ENCODE results near the gene SLC17A7. TPM values are rescaled to one million over a fixed set of nuclear protein-coding genes. Genes with fewer than 3 reads are reported as not detected.
"Not testable (repeated sequence)": the region's sequence is repeated elsewhere in the genome, so short reads cannot be mapped to it uniquely, and the experiment has no call there.

The SLC17A7 gene
- total RNA-seq, 1 donor from 2014 or later, result 0.16 TPM

- Mint-ChIP-seq H3K4me1 (ENCODE audit: low read depth) (peaks cover 5% of the 10 kb centered on the region), H3K27me3 (ENCODE audit: low read depth) (no peaks in the 10 kb centered on the region), H3K9me3 (no peaks in the 10 kb centered on the region), H3K27ac (no peak overlapping the region), H3K36me3 (ENCODE audit: low read depth) (peaks cover 12% of the 10 kb centered on the region), H3K4me3 (ENCODE audit: low read depth) (no peak overlapping the region)
- no peak for DNase-seq (ENCODE audit: low spot score)
- intact Hi-C loops (cut with micrococcal nuclease), result no loop called here
These were observed 22.8 kb upstream of the SLC17A7 start for GRCh38 chr19:49463960-49464740.

DNA sequence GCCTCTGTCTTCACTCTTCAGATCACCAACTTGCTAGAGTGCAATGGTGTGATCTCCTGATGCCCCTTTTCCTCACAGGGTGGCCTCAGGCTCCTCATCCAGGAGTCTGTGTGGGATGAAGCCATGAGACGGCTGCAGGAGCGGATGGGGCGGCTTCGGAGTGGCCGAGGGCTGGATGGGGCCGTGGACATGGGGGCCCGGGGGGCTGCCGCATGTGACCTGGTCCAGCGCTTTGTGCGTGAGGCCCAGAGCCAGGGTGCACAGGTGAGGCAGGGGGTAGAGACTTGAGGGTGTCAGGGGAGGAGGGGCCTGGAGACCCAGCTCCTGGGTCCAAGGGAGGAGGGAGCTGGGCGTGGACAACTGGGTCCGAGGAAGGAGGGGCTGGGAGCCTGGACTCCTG is 21.2 kb upstream of the SLC17A7 start:
- H3K36me3 Mint-ChIP-seq (ENCODE audit: low read depth), result peaks cover 8% of the 10 kb centered on the region
- H3K9me3 Mint-ChIP-seq, result no peaks in the 10 kb centered on the region
- no peaks in the 10 kb centered on the region for H3K4me1 Mint-ChIP-seq (ENCODE audit: low read depth)
- no peak for DNase-seq (ENCODE audit: low spot score)
- no peak overlapping the region for H3K27ac Mint-ChIP-seq
- H3K27me3 Mint-ChIP-seq (ENCODE audit: low read depth), result no peaks in the 10 kb centered on the region
- intact Hi-C loops (cut with micrococcal nuclease), result no loop called here
- H3K4me3 Mint-ChIP-seq (ENCODE audit: low read depth), result no peak overlapping the region

DNA sequence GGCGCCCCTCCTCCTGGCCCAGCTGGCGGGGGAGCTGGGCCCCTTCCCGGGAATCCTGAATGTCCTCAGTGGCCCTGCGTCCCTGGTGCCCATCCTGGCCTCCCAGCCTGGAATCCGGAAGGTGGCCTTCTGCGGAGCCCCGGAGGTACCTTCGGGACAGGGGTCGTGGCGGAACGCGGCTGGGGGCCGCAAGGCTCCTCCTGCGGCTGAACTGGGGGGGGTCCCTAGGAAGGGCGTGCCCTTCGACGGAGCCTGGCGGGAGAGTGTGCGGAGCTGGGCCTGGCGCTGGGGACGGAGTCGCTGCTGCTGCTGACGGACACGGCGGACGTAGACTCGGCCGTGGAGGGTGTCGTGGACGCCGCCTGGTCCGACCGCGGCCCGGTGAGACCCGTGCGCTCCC is 20.3 kb upstream of the SLC17A7 start:
- intact Hi-C loops (cut with micrococcal nuclease), result no loop called here
- Mint-ChIP-seq H3K9me3 (no peaks in the 10 kb centered on the region), H3K36me3 (ENCODE audit: low read depth) (peaks cover 13% of the 10 kb centered on the region), H3K4me1 (ENCODE audit: low read depth) (no peaks in the 10 kb centered on the region), H3K27ac (no peak overlapping the region), H3K27me3 (ENCODE audit: low read depth) (no peaks in the 10 kb centered on the region), H3K4me3 (ENCODE audit: low read depth) (no peak overlapping the region)
- no peak for DNase-seq (ENCODE audit: low spot score)

GRCh38 chr19:49461130-49461529 is 19.8 kb upstream of the SLC17A7 start:
- DNase-seq (ENCODE audit: low spot score); H3K4me1 Mint-ChIP-seq (ENCODE audit: low read depth); H3K9me3 Mint-ChIP-seq; H3K27me3 Mint-ChIP-seq (ENCODE audit: low read depth); H3K27ac Mint-ChIP-seq; H3K4me3 Mint-ChIP-seq (ENCODE audit: low read depth); intact Hi-C loops (cut with micrococcal nuclease): not testable (repeated sequence)
- peaks cover 15% of the 10 kb centered on the region for H3K36me3 Mint-ChIP-seq (ENCODE audit: low read depth)

DNA sequence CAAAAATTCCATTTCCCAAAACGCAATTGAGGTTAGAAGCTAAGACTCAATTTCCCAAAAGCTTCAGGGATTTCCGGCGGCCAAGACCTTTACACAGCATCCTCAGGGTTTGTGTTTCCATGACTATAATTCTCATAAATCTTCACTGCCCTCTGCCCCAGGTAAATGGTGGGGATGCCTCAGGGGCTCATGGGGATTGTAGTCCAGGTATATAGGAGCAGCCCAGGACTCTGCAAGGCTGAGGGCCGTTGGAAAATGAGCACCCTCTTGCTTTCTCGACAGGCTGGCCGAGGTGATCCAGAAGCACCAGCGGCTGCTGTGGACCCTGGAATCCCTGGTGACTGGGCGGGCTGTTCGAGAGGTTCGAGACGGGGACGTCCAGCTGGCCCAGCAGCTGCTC is 18.1 kb upstream of the SLC17A7 start:
- no peaks in the 10 kb centered on the region for H3K9me3 Mint-ChIP-seq
- H3K4me3 Mint-ChIP-seq (ENCODE audit: low read depth), result no peak overlapping the region
- peaks cover 6% of the 10 kb centered on the region for H3K4me1 Mint-ChIP-seq (ENCODE audit: low read depth)
- H3K36me3 Mint-ChIP-seq (ENCODE audit: low read depth), result peaks cover 16% of the 10 kb centered on the region
- intact Hi-C loops (cut with micrococcal nuclease), result no loop called here
- no peaks in the 10 kb centered on the region for H3K27me3 Mint-ChIP-seq (ENCODE audit: low read depth)
- H3K27ac Mint-ChIP-seq, result no peak overlapping the region
- DNase-seq (ENCODE audit: low spot score), result no peak

- H3K4me3 Mint-ChIP-seq (ENCODE audit: low read depth), result no peak overlapping the region
- H3K27me3 Mint-ChIP-seq (ENCODE audit: low read depth), result no peaks in the 10 kb centered on the region
- peaks cover 16% of the 10 kb centered on the region for H3K36me3 Mint-ChIP-seq (ENCODE audit: low read depth)
- H3K4me1 Mint-ChIP-seq (ENCODE audit: low read depth), result peaks cover 6% of the 10 kb centered on the region
- H3K9me3 Mint-ChIP-seq, result no peaks in the 10 kb centered on the region
- DNase-seq (ENCODE audit: low spot score), result no peak
- no peak overlapping the region for H3K27ac Mint-ChIP-seq
- intact Hi-C loops (cut with micrococcal nuclease), result no loop called here
These were observed 17.2 kb upstream of the SLC17A7 start for GRCh38 chr19:49458567-49458903.

DNA sequence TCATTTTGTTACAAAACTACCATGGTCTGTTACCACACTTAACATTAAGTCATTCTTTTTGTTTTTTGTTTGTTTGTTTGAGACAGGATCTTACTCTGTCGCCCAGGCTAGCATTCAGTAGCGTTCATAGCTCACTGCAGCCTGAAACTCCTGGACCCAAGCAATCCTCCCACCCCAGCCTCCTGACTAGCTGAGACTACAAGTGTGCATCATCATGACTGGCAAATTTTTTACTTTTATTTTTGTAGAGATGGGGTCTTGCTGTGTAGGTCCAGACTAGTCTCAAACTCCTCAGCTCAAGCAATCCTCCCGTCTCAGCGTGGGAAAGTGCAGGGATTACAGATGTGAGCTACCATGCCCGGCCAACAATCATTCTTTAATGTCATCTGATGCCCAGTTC is 15.0 kb upstream of the SLC17A7 start:
- DNase-seq (ENCODE audit: low spot score), result no peak
- Mint-ChIP-seq H3K36me3 (ENCODE audit: low read depth) (peaks cover 21% of the 10 kb centered on the region), H3K9me3 (no peaks in the 10 kb centered on the region), H3K27me3 (ENCODE audit: low read depth) (no peaks in the 10 kb centered on the region), H3K27ac (peak overlapping the region; percentile 38), H3K4me3 (ENCODE audit: low read depth) (peak overlapping the region; percentile 17), H3K4me1 (ENCODE audit: low read depth) (peaks cover 18% of the 10 kb centered on the region)
- intact Hi-C loops (cut with micrococcal nuclease), result no loop called here

GRCh38 chr19:49455773-49456172 is 14.4 kb upstream of the SLC17A7 start:
- H3K27me3 Mint-ChIP-seq (ENCODE audit: low read depth), result no peaks in the 10 kb centered on the region
- intact Hi-C loops (cut with micrococcal nuclease), result no loop called here
- peaks cover 18% of the 10 kb centered on the region for H3K4me1 Mint-ChIP-seq (ENCODE audit: low read depth)
- H3K27ac Mint-ChIP-seq, result peak overlapping the region; percentile 38
- H3K4me3 Mint-ChIP-seq (ENCODE audit: low read depth), result no peak overlapping the region
- H3K9me3 Mint-ChIP-seq, result no peaks in the 10 kb centered on the region
- peaks cover 23% of the 10 kb centered on the region for H3K36me3 Mint-ChIP-seq (ENCODE audit: low read depth)
- DNase-seq (ENCODE audit: low spot score), result no peak

- Mint-ChIP-seq H3K4me1 (ENCODE audit: low read depth) (peaks cover 24% of the 10 kb centered on the region), H3K4me3 (ENCODE audit: low read depth) (peak overlapping the region; percentile 99), H3K9me3 (no peaks in the 10 kb centered on the region), H3K27me3 (ENCODE audit: low read depth) (no peaks in the 10 kb centered on the region), H3K27ac (peak overlapping the region; percentile 100), H3K36me3 (ENCODE audit: low read depth) (peaks cover 38% of the 10 kb centered on the region)
- intact Hi-C loops (cut with micrococcal nuclease), result loop anchor here (1.0 to 5.0 kb wide), 2 partner anchors 16 to 44 kb away; partner anchors contain the start of gene RPS11
- no peak for DNase-seq (ENCODE audit: low spot score)
These were observed 12.5 kb upstream of the SLC17A7 start for GRCh38 chr19:49453757-49454240.

GRCh38 chr19:49453013-49453756 is 11.9 kb upstream of the SLC17A7 start, which contains the start of gene ALDH16A1:
ALDH16A1 (plus strand) TSS chr19:49453225; CDS start chr19:49453332, 107 bp downstream.
- Mint-ChIP-seq H3K27me3 (ENCODE audit: low read depth) (no peaks in the 10 kb centered on the region), H3K36me3 (ENCODE audit: low read depth) (peaks cover 44% of the 10 kb centered on the region), H3K4me1 (ENCODE audit: low read depth) (peaks cover 29% of the 10 kb centered on the region), H3K4me3 (ENCODE audit: low read depth) (peak within 1 kb of the TSS; percentile 99), H3K27ac (peak within 1 kb of the TSS; percentile 100), H3K9me3 (no peaks in the 10 kb centered on the region)
- peak; percentile 98 for DNase-seq (ENCODE audit: low spot score)
- intact Hi-C loops (cut with micrococcal nuclease), result loop anchor here (1.0 to 5.0 kb wide), 2 partner anchors 16 to 44 kb away; partner anchors contain the start of gene RPS11

DNA sequence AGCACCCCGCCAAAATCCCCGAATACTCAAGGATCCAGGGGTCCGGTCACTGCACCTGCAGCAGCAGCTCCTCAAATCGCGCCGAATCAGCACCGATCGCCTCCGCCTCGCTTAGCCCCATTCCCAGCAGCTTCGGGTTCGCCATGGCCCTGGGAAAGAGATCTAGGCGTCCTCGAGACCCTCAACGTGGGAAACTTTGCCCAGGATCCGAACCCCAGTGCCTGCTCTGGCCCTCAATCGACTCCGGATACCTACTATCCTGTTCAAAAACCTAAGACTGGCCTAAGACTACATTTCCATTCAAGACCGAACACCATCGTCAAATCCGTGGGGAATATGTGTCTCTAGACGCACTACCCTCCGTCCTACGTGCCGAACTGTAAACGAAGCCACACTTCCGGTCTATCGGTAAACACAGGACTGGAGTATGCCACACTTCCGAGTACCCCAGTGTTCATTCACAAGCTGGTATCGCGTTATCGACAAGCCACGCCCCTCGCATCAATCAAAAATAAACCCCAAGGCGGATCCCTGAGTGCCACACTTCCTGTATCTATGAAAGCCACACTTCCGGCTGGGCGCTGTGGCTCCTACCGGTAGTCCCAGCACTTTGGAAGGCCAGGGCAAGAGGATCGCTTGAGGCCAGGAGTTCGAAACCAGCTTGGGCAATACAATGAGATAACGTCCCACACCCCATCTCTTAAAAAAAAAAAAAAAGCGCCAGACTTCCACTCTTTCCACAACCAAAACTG is 10.3 kb upstream of the SLC17A7 start, which contains the start of gene PIH1D1:
PIH1D1 (minus strand) TSS at position 385 of the 752 bp plus-strand sequence; CDS start at position 145, 240 bp downstream.
- intact Hi-C loops (cut with micrococcal nuclease), result loop anchor here (1.0 to 5.0 kb wide), 2 partner anchors 8 to 46 kb away; partner anchors contain the start of gene RPS11
- peak within 1 kb of the TSS; percentile 99 for H3K4me3 Mint-ChIP-seq (ENCODE audit: low read depth)
- H3K27me3 Mint-ChIP-seq (ENCODE audit: low read depth), result no peaks in the 10 kb centered on the region
- peak within 1 kb of the TSS; percentile 100 for H3K27ac Mint-ChIP-seq
- H3K4me1 Mint-ChIP-seq (ENCODE audit: low read depth), result peaks cover 30% of the 10 kb centered on the region
- H3K36me3 Mint-ChIP-seq (ENCODE audit: low read depth), result peaks cover 48% of the 10 kb centered on the region
- DNase-seq (ENCODE audit: low spot score), result peak; percentile 95
- H3K9me3 Mint-ChIP-seq, result no peaks in the 10 kb centered on the region

- Mint-ChIP-seq H3K27me3 (ENCODE audit: low read depth) (no peaks in the 10 kb centered on the region), H3K4me3 (ENCODE audit: low read depth) (peak overlapping the region; percentile 96), H3K4me1 (ENCODE audit: low read depth) (peaks cover 29% of the 10 kb centered on the region), H3K9me3 (no peaks in the 10 kb centered on the region), H3K27ac (peak overlapping the region; percentile 100), H3K36me3 (ENCODE audit: low read depth) (peaks cover 52% of the 10 kb centered on the region)
- intact Hi-C loops (cut with micrococcal nuclease), result loop anchor here (5.0 kb wide), 1 partner anchor 47 kb away; the partner anchor contains the start of gene RPS11
- DNase-seq (ENCODE audit: low spot score), result no peak
These were observed 9.1 kb upstream of the SLC17A7 start for GRCh38 chr19:49450405-49450804.
